Left lung (tissue), 14 donors: Measurements from ENCODE around the gene SRCAP. TPM values are rescaled to one million over a fixed set of nuclear protein-coding genes. Genes with fewer than 3 reads are reported as not detected.

Experiments used
- ATAC-seq: fragments of 200-7000 bp; cut with Tn5 transposase; one replicate; pipeline ENCODE4 v1.9.1; 2020; ENCODE audit warnings: moderate library complexity
- DNase-seq, 4 donors: peaks; one replicate each; pipeline ENCODE4 v3.0.0-alpha.2; 2013 to 2020
- H3K27ac ChIP-seq, 2 donors: fragments of 200-600 bp; sonication (generic) in 1 of 2; one replicate each; pipeline versions ENCODE4 v1.5.0 to v1.8.0; 2020 to 2021
- H3K27me3 ChIP-seq, 2 donors: fragments of 200-600 bp; sonication (generic) in 1 of 2; one replicate each; pipeline versions ENCODE4 v1.5.0 to v1.8.0; 2020 to 2021
- H3K36me3 ChIP-seq, 2 donors: fragments of 200-600 bp; sonication (generic) in 1 of 2; one replicate each; pipeline versions ENCODE4 v1.5.0 to v1.8.0; 2020 to 2021
- H3K4me1 ChIP-seq, 2 donors: fragments of 200-600 bp; one replicate each; pipeline ENCODE4 v1.8.0; 2021
- H3K4me3 ChIP-seq, 2 donors: fragments of 200-600 bp; sonication (generic) in 1 of 2; one replicate each; pipeline versions ENCODE4 v1.5.0 to v1.8.0; 2020 to 2021; ENCODE audit warnings: mild to moderate bottlenecking in 1 of 2
- H3K9me3 ChIP-seq, 2 donors: fragments of 200-600 bp; sonication (generic) in 1 of 2; one replicate each; pipeline versions ENCODE4 v1.5.0 to v1.8.0; 2020 to 2021
- CTCF ChIP-seq, 2 donors: fragments of 200-600 bp; sonication (generic) in 1 of 2; IDR thresholded peaks; one replicate each; pipeline versions ENCODE4 v1.5.0 to v1.8.0; 2021; ENCODE audit warnings: antibody characterized with exemption in 2 of 2
- intact Hi-C, 2 donors: fragments of 100-400 bp; cut with DNase I; formaldehyde crosslinking; loops; one replicate each; pipeline versions ENCODE4 v1.11.2 to v1.14.2; 2022
- long read RNA-seq, 12 donors: library from polyadenylated mRNA in 2 of 12; unstranded in 2 of 12; transcript quantifications; one replicate each; pipeline ENCODE4 v2.0.0 and lab custom pipeline, GENCODE V29; 2019 to 2026
- polyA plus RNA-seq, 6 donors: library from polyadenylated mRNA; unstranded; fragments of 120-200 nt; gene quantifications; one replicate each; pipeline ENCODE4 v1.2.1, GENCODE V29; 2013; ENCODE audit not compliant: insufficient read length in 6 of 6
- total RNA-seq, 2 donors: library from RNA; stranded (reverse); fragmentation: NEBNext Ultra II Directional; extraction: Animal tissue kit (Norgen Biotek cat#: 25700); gene quantifications; one replicate each; pipeline ENCODE4 v1.2.1, GENCODE V29; 2021
- donor health status: DM: no; HTN: yes; CAD: no.
- donor health status: DM: no; HTN: no; CAD: no.

SRCAP gene
- total RNA-seq (10 to 100 TPM; 57.1 to 67.4 TPM), polyA plus RNA-seq (10 to 100 TPM; 30.7 to 48.5 (median 39.0) TPM)
- long read RNA-seq, donor 1, transcript SRCAP-203 (4 exons, 836 nt) = major isoform, 7 of 33 reads
- long read RNA-seq, donor 1, partial matches to known transcripts = 26 of 33 reads
- long read RNA-seq, donor 1, other reads (novel, unspliced or antisense) = 0 of 33 reads
- long read RNA-seq, donor 2, transcript SRCAP-203 (4 exons, 836 nt) = major isoform, 5 of 27 reads
- long read RNA-seq, donor 2, partial matches to known transcripts = 22 of 27 reads
- long read RNA-seq, donor 2, other reads (novel, unspliced or antisense) = 0 of 27 reads
- long read RNA-seq, donor 3, partial matches to known transcripts = 7 of 8 reads
- long read RNA-seq, donor 3, other reads (novel, unspliced or antisense) = 0 of 8 reads
- long read RNA-seq, donor 4, partial matches to known transcripts = 1 of 2 reads
- long read RNA-seq, donor 4, other reads (novel, unspliced or antisense) = 1 of 2 reads
- long read RNA-seq, donor 5, partial matches to known transcripts = 6 of 8 reads
- long read RNA-seq, donor 5, other reads (novel, unspliced or antisense) = 0 of 8 reads
- long read RNA-seq, donor 6, partial matches to known transcripts = 12 of 16 reads
- long read RNA-seq, donor 6, other reads (novel, unspliced or antisense) = 0 of 16 reads
- long read RNA-seq, donor 7 = 0 reads
- long read RNA-seq, donor 8, partial matches to known transcripts = 6 of 8 reads
- long read RNA-seq, donor 8, other reads (novel, unspliced or antisense) = 0 of 8 reads
- long read RNA-seq, donor 9 = 0 reads
- long read RNA-seq, donor 10 = 0 reads
- long read RNA-seq, donor 11 = 0 reads
- long read RNA-seq, donor 12, full-length matches to known transcripts = 2 of 2 reads
- long read RNA-seq, donor 12, partial matches to known transcripts = 0 of 2 reads
- long read RNA-seq, donor 12, other reads (novel, unspliced or antisense) = 0 of 2 reads

- intact Hi-C loops = no loop called here
- H3K4me1 ChIP-seq = peaks cover 9 to 30% of the 10 kb centered on the region in 2 donors
- TF ChIP-seq CTCF (IDR thresholded peaks at IDR 0.05) = no peak
- peaks cover 7 to 41% of the 10 kb centered on the region in 2 donors for H3K36me3 ChIP-seq
- DNase-seq = peak; percentile 84 to 95 (median 87)
- peak within 1 kb of the TSS; percentile 88 to 95 for H3K4me3 ChIP-seq
- ATAC-seq = peak; percentile 77
- no peaks in the 10 kb centered on the region for H3K27me3 ChIP-seq
- H3K9me3 ChIP-seq = no peaks in the 10 kb centered on the region
- peak within 1 kb of the TSS; percentile 99 to 100 for H3K27ac ChIP-seq
Measured at GRCh38 chr16:30698816-30699614, at the start of gene SRCAP. Gene SRCAP (plus strand): TSS chr16:30699171. CDS start chr16:30700825, 1,654 bp downstream.

GRCh38 chr16:30649725-30650368, 49.1 kb upstream of the SRCAP start:
- ATAC-seq (no peak), DNase-seq (peak in 2 of 4 donors; percentile 28 to 58)
- Histone ChIP-seq H3K4me3 (peak overlapping the region; percentile 52 to 97), H3K4me1 (peaks cover 8 to 29% of the 10 kb centered on the region in 2 donors), H3K36me3 (peaks cover 0 to 27% of the 10 kb centered on the region in 2 donors), H3K27me3 (no peaks in the 10 kb centered on the region), H3K9me3 (no peaks in the 10 kb centered on the region), H3K27ac (peak overlapping the region; percentile 91 to 96)
- intact Hi-C loops = no loop called here
- TF ChIP-seq CTCF (IDR thresholded peaks at IDR 0.05) = no peak

- H3K4me1 ChIP-seq = peaks cover 8 to 29% of the 10 kb centered on the region in 2 donors
- peaks cover 0 to 34% of the 10 kb centered on the region in 2 donors for H3K36me3 ChIP-seq
- H3K27ac ChIP-seq = peak within 1 kb of the TSS; percentile 91 to 96
- peak in 1 of 2 donors; percentile 66 for TF ChIP-seq CTCF (IDR thresholded peaks at IDR 0.05)
- intact Hi-C loops = no loop called here
- H3K4me3 ChIP-seq = peak within 1 kb of the TSS; percentile 52 to 97
- ATAC-seq (peak; percentile 93), DNase-seq (peak; percentile 99 to 100 (median 100))
- no peaks in the 10 kb centered on the region for H3K27me3 ChIP-seq
- H3K9me3 ChIP-seq = no peaks in the 10 kb centered on the region
Measured at GRCh38 chr16:30650369-30651123, 48.4 kb upstream of the SRCAP start, which contains the start of gene PRR14. Gene PRR14 (plus strand): TSS chr16:30650960. CDS start chr16:30651646, 686 bp downstream.
